ENCODE results near the gene CSH1.
"Not testable (repeated sequence)": the region's sequence is repeated elsewhere in the genome, so short reads cannot be mapped to it uniquely, and the experiment has no call there.

CSH1 gene

DNA sequence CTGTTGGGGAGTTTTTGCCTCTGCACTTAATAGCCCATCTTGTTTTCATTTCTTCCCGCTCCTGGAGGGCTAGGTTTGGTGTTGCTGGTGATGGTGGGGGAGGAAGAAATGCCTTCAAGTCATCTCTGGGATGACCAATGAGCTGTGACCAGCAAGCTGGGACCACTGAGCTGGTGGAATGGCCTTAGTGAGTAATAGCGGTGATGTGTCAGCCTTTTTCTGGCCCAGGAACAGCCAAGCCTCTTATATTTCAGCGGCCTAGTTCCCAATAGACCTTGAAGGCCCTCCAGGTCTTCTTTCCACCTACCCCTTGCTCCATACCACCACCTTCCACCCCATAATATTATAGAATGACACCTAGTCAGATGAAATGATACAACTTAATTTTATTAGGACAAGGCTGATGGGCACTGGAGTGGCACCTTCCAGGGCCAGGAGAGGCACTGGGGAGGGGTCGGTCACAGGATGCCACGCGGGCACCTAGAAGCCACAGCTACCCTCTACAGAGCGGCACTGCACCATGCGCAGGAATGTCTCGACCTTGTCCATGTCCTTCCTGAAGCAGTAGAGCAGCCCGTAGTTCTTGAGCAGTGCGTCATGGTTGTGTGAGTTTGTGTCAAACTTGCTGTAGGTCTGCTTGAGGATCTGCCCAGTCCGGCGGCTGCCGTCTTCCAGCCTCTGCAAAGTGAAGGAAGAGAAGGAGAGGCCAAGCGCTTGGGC lies 24.6 kb downstream of the CSH1 start:
- not testable (repeated sequence) for H3K23ac ChIP-seq (ENCODE audit: low read length); H3K79me2 ChIP-seq (ENCODE audit: control insufficient read depth, insufficient read depth, low read length); H4K5ac ChIP-seq (ENCODE audit: low read length); H3K18ac ChIP-seq (ENCODE audit: low read length); H3K56ac ChIP-seq (ENCODE audit: low read length); H2AK5ac ChIP-seq (ENCODE audit: low read length); H2BK15ac ChIP-seq (replicated peaks; ENCODE audit: low read depth); DNase-seq; H3K4me3 ChIP-seq (ENCODE audit: low read length); H2BK120ac ChIP-seq (ENCODE audit: low read depth, low read length); H4K8ac ChIP-seq (ENCODE audit: low read depth, low read length); H3K4ac ChIP-seq (ENCODE audit: low read depth, low read length); H3K27me3 ChIP-seq (ENCODE audit: insufficient read depth, low read length, poor library complexity); H3K79me1 ChIP-seq (ENCODE audit: low read length); H3K36me3 ChIP-seq (ENCODE audit: control insufficient read depth, insufficient read depth, low read length); H3K27ac ChIP-seq (ENCODE audit: low read depth, low read length); H3K4me2 ChIP-seq (ENCODE audit: low read length); H3K9ac ChIP-seq (ENCODE audit: low read length); H3K4me1 ChIP-seq (ENCODE audit: control insufficient read depth, low read depth, low read length); H2BK5ac ChIP-seq (ENCODE audit: low read length)
- no CpG with 5 or more reads among the region's 15 CpGs for WGBS (ENCODE audit: extremely low coverage, insufficient coverage, low lambda C conversion rate)

DNA sequence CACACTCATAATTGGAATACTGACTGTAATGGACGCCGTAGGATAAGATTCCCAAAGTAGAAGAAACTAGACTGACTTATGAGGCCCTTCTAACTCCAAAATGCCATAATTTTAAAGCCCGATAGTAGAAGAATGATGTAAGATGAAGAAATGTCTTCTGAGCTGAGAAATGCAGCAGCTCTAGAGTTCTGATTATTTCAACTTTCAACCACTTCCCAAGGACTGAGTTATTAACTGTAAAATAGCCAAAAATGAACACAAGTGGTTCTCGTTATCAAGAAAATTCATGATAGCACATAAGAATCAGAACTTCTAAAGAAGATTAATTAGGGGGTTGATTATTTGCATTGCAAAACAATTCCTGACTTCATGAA lies 26.1 kb downstream of the CSH1 start:
- H2BK15ac ChIP-seq (replicated peaks; ENCODE audit: low read depth); H3K23ac ChIP-seq (ENCODE audit: low read length); H2BK120ac ChIP-seq (ENCODE audit: low read depth, low read length); H3K4me3 ChIP-seq (ENCODE audit: low read length); H3K4me2 ChIP-seq (ENCODE audit: low read length); H3K9ac ChIP-seq (ENCODE audit: low read length); H3K56ac ChIP-seq (ENCODE audit: low read length); H2AK5ac ChIP-seq (ENCODE audit: low read length); H4K8ac ChIP-seq (ENCODE audit: low read depth, low read length); H3K79me2 ChIP-seq (ENCODE audit: control insufficient read depth, insufficient read depth, low read length); H3K27me3 ChIP-seq (ENCODE audit: insufficient read depth, low read length, poor library complexity); H3K4ac ChIP-seq (ENCODE audit: low read depth, low read length); H3K36me3 ChIP-seq (ENCODE audit: control insufficient read depth, insufficient read depth, low read length); H2BK5ac ChIP-seq (ENCODE audit: low read length); H4K5ac ChIP-seq (ENCODE audit: low read length); H3K18ac ChIP-seq (ENCODE audit: low read length); H3K27ac ChIP-seq (ENCODE audit: low read depth, low read length); H3K4me1 ChIP-seq (ENCODE audit: control insufficient read depth, low read depth, low read length); H3K79me1 ChIP-seq (ENCODE audit: low read length); DNase-seq: not testable (repeated sequence)
- no CpG with 5 or more reads among the region's 4 CpGs for WGBS (ENCODE audit: extremely low coverage, insufficient coverage, low lambda C conversion rate)

DNA sequence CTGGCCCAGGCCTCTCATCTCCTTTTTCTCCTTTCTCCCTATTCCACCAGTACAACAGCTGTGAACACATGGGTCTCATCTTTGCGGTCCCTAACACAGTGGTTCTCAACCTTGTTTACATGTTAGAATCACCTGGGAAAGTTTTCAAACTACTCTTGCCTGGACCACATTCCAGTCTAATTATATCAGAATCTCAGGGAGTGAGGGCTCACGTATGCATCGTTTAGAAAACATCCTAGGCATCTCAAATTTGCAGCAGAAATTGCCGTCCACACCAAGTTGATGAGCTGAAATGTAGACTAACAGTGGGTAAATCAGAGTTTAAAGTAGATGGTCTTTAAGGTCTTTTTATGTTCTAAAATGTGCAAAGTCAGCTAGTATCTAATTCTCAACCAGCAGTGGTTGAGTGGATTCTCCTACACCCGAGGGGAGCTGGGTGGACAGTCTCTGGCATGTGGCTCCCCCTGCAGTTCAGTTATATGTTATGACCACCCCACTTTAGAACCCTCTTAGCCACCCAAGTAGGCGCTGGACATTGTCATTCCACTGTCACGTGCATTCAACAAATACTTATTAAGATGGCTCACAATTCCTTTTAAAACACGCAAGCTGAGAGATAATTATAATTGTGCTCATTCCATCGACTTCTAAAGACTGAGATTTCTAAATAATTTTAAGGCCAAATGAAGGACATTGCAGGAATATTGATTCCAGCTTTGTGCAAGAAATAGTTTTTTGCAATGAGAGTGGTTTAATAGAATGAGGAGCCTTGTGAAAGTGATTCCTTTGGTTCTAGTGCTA lies 26.7 kb downstream of the CSH1 start:
- not testable (repeated sequence) for H2AK5ac ChIP-seq (ENCODE audit: low read length); H4K5ac ChIP-seq (ENCODE audit: low read length); H3K9ac ChIP-seq (ENCODE audit: low read length); H3K79me1 ChIP-seq (ENCODE audit: low read length); H3K23ac ChIP-seq (ENCODE audit: low read length); H2BK5ac ChIP-seq (ENCODE audit: low read length); H3K27ac ChIP-seq (ENCODE audit: low read depth, low read length); H3K4me3 ChIP-seq (ENCODE audit: low read length); H3K36me3 ChIP-seq (ENCODE audit: control insufficient read depth, insufficient read depth, low read length); H2BK15ac ChIP-seq (replicated peaks; ENCODE audit: low read depth); H3K79me2 ChIP-seq (ENCODE audit: control insufficient read depth, insufficient read depth, low read length); H4K8ac ChIP-seq (ENCODE audit: low read depth, low read length); H3K18ac ChIP-seq (ENCODE audit: low read length); H2BK120ac ChIP-seq (ENCODE audit: low read depth, low read length); H3K4me1 ChIP-seq (ENCODE audit: control insufficient read depth, low read depth, low read length); H3K4me2 ChIP-seq (ENCODE audit: low read length); H3K27me3 ChIP-seq (ENCODE audit: insufficient read depth, low read length, poor library complexity); H3K4ac ChIP-seq (ENCODE audit: low read depth, low read length); H3K56ac ChIP-seq (ENCODE audit: low read length)
- peak; percentile 76 for DNase-seq
- no CpG with 5 or more reads among the region's 9 CpGs for WGBS (ENCODE audit: extremely low coverage, insufficient coverage, low lambda C conversion rate)

DNA sequence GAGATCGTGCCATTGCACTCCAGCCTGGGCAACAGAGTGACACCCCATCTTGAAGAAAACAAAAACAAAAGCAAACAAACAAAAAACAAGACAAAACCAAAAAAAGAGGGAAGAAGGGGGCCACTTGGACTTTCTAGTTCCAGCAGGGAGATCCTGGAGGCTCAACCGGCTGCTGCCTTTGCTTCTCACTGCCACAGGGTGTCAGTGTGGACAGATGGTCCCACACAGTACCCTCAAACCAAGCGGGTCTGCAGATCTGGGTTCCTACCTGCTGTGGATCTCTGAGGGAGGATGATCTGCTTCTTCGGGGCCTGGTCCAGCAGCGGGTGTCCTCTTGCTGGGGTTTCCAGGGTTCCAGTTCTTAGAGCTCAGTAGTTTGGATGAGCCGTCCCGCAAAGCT lies 29.7 kb downstream of the CSH1 start:
- peak; percentile 26 for DNase-seq
- H3K56ac ChIP-seq (ENCODE audit: low read length); H2BK120ac ChIP-seq (ENCODE audit: low read depth, low read length); H2BK15ac ChIP-seq (replicated peaks; ENCODE audit: low read depth); H3K27ac ChIP-seq (ENCODE audit: low read depth, low read length); H4K8ac ChIP-seq (ENCODE audit: low read depth, low read length); H3K79me1 ChIP-seq (ENCODE audit: low read length); H3K23ac ChIP-seq (ENCODE audit: low read length); H3K79me2 ChIP-seq (ENCODE audit: control insufficient read depth, insufficient read depth, low read length); H3K4me1 ChIP-seq (ENCODE audit: control insufficient read depth, low read depth, low read length); H3K4me3 ChIP-seq (ENCODE audit: low read length); H3K36me3 ChIP-seq (ENCODE audit: control insufficient read depth, insufficient read depth, low read length); H3K4ac ChIP-seq (ENCODE audit: low read depth, low read length); H3K9ac ChIP-seq (ENCODE audit: low read length); H2BK5ac ChIP-seq (ENCODE audit: low read length); H4K5ac ChIP-seq (ENCODE audit: low read length); H3K4me2 ChIP-seq (ENCODE audit: low read length); H3K18ac ChIP-seq (ENCODE audit: low read length); H2AK5ac ChIP-seq (ENCODE audit: low read length); H3K27me3 ChIP-seq (ENCODE audit: insufficient read depth, low read length, poor library complexity): not testable (repeated sequence)
- WGBS (ENCODE audit: extremely low coverage, insufficient coverage, low lambda C conversion rate), result no CpG with 5 or more reads among the region's 7 CpGs

DNA sequence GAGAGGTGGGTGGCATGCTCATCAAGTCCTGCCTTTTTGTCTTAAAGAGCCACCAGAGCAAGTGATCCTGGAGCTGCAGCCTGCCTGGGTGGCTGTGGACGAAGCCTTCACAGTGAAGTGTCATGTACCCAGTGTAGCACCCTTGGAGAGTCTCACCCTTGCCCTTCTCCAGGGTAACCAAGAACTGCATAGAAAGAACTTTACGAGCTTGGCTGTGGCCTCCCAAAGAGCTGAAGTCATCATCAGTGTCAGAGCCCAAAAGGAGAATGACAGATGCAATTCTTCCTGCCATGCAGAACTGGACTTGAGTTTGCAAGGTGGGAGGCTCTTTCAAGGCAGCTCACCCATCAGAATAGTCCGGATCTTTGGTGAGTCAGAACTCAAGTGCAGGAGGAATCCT lies 37.1 kb downstream of the CSH1 start:
- no CpG with 5 or more reads among the region's 3 CpGs for WGBS (ENCODE audit: extremely low coverage, insufficient coverage, low lambda C conversion rate)
- Histone ChIP-seq H4K5ac (ENCODE audit: low read length) (no peak overlapping the region), H3K4me2 (ENCODE audit: low read length) (no peak overlapping the region), H2AK5ac (ENCODE audit: low read length) (no peak overlapping the region), H2BK5ac (ENCODE audit: low read length) (no peak overlapping the region), H2BK120ac (ENCODE audit: low read depth, low read length) (no peak overlapping the region), H3K79me2 (ENCODE audit: control insufficient read depth, insufficient read depth, low read length) (no peaks in the 10 kb centered on the region), H3K36me3 (ENCODE audit: control insufficient read depth, insufficient read depth, low read length) (no peaks in the 10 kb centered on the region), H3K18ac (ENCODE audit: low read length) (no peak overlapping the region), H3K23ac (ENCODE audit: low read length) (no peak overlapping the region), H3K27me3 (ENCODE audit: insufficient read depth, low read length, poor library complexity) (no peaks in the 10 kb centered on the region), H4K8ac (ENCODE audit: low read depth, low read length) (no peak overlapping the region), H3K79me1 (ENCODE audit: low read length) (no peaks in the 10 kb centered on the region), H3K4me3 (ENCODE audit: low read length) (no peak overlapping the region), H3K27ac (ENCODE audit: low read depth, low read length) (no peak overlapping the region), H3K9ac (ENCODE audit: low read length) (no peak overlapping the region), H3K56ac (ENCODE audit: low read length) (no peak overlapping the region), H2BK15ac (replicated peaks; ENCODE audit: low read depth) (no peak overlapping the region), H3K4me1 (ENCODE audit: control insufficient read depth, low read depth, low read length) (no peaks in the 10 kb centered on the region), H3K4ac (ENCODE audit: low read depth, low read length) (no peak overlapping the region)
- DNase-seq, result no peak
